Stromal cell of bone marrow (primary cell): ENCODE measurements around the gene MOB1A.
"Not testable (repeated sequence)": the region's sequence is repeated elsewhere in the genome, so short reads cannot be mapped to it uniquely, and the experiment has no call there.

Experiments used
- DNase-seq: peaks from one replicate; pipeline ENCODE4 v3.0.0-alpha.2; 2012; ENCODE audit warnings: low read depth

Gene MOB1A

DNA sequence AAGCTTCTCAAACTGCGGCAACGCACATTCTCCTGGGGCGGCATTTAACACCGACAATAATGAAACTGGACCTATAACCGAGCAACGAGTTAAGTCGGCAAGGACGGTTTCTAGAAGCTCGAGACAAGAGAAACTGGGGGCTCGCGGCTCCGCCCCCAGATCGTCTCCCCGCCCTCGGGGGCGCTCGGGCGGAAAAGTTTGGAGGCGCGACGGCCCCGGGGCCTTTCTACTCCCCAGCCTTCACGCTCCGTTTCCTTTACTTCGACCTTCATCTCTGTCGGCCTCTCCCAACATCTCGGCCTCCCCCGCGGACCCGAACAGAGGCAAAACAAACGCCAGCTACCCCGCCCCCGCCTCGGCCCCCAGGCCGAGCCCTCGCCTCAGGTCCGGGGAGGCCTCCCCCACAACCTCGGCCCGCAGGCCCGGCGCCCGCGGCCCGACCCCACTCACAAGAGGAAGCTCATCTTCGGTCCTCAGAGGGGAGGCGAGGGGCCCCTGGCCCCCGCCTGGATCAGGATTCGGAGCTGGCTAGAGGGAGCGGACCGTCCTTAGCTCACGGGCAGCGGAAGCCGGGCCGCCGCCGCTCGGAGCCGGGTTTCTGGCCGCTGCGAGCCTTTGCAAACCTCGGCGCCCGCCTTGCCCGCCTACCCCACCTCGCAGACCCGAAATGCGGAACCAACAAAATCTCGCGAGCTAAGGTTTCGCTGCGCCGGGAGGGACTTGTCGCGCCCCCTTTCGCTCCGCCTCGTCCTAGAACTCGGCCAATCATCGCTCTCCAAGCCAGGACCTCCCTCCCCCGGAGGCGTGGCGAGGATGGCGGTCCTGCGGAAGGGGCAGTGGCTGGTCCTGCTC, at the start of gene MOB1A:
TSS of gene MOB1A (minus strand) at position 669 of the 852 bp plus-strand sequence. CDS start at position 464, 205 bp downstream.
- peak; percentile 98 for DNase-seq

DNA sequence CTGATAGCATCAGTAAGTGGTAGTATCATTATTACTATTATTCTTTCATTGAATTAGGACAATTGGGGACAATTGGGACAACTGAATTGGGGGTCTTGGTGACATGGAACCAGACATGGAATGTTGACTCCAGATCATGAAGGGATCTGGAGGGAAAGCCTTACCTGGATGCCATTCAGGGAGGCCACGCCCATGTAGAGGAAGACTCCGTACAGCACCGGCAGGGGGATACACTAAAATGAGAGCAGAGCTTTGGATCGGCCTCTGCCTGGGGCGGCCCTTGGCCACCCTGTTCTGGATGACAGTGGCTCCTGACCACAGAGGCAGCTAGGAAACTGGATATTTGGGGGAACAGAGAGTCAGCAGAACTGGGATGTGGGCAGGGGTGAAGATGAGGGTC, 49.0 kb upstream of the MOB1A start:
- no peak for DNase-seq

DNA sequence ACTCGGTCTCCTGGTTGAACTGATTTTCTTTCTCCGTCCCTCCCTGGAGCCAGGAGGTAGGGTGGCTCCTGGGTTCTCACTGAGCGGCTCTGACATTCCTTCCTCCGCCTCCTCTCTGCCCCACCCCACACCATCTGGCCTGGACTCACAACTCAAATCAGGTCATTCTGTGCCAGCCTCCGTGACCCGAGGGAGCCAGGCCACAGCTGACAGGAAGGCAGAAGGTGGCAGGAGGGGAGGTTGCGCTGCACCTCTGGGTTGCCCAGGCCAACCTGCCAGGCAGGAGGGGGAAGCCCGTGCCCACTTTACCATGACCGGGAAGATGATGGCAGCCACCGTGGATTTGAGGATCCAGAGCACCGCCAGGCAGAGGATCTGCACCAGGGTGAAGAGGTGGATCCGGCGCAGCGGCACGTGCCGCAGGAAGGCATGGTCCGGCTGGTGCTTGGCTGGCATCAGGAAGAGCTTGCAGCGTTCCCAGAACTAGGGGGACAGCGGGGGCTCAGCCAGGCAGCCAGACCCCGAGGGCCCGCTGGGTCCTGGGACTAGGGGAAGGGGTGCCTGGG, 48.1 kb upstream of the MOB1A start:
- no peak for DNase-seq

DNA sequence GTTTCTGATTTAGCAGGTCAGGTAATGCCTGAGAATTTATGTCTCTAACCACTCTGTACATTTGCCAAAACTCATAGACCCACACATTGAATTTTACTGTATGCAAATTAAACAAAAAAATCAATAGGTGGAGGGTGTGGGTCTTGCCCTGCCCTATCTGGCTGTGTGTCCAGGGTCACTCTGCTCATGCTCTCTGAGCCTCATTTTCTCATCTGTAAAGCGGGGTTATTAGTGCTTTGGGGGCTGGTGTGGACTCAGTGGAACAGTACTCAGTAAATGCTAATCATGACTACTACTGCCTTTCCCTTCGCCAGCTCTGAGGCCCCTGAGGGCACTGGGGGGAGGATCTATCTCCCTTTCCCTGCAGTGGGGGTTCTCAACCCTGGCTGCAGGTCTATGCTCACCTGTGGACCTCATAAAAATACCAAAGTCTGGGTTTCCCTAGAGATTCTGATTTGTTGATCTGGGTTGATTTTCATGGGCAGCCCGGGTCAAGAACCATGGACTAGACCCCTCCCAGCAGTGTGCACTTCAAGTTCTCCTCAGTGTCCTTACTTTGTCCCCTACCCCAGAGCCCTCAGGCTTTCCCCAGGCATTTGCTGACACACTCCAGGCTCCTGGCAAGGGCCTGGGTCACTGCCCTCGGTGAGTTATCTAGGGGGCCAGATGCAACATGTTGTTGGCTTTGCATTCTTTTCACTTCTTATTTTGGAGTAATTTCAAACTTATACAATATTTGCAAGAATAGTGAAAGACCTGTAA, 47.2 kb upstream of the MOB1A start:
- DNase-seq, result no peak

DNA sequence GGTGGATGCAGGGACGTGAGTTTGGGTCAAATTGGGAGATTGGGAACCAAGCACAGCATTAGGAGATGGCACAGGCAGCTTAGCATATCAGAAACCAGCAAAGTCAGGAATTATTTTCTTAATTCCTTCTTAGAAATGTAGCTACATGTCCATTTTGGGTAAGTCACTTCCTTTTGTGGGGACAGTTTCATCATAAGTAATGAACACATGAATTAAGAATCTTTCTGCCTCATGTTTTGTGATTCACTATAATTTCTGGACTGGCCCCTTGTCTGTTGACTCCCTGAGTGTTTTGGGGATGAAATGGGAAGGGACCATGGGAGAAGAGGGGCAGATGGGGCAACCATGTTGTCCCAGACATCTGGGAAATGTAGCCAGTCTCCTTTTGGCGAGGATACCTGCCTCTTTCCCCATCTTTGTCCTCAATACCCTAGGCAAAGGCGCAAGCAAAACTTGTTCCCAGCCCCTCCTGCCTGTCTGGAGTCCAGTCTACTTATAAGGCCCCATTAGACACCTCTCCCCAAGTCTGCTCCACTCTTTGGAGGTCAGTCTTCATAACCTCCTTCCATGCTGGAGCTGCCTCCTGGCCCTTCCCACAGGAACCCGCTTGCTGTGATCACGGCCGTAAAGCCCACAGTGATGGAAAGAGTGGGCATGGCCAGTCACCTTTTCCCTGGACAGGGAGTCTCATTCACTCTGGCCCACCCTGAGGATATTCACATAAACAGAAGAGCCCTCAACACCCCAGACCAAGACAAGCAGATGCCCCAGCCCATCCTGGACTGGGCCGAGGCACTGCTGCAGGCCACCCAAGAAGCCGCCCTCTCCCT, 45.5 kb upstream of the MOB1A start:
- DNase-seq, result no peak

DNA sequence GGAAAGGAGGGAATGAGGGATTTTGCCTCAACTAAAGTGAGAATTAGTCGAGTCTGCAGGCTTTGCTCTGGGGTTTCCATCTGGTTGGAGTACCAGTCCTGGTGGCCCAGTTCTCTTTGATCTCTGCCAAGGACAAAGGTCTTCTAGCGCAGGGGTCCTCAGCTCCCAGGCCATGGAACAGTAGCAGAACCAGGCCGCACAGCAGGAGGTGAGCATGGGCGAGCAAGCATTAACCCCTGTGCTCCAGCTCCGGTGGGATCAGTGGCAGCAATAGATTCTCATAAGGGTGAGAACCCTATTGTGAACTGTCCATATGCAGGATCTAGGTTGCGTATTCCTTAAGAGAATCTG, 43.6 kb upstream of the MOB1A start:
- no peak for DNase-seq

GRCh38 chr2:74221604-74222299, 43.1 kb upstream of the MOB1A start:
- DNase-seq, result no peak

- DNase-seq, result no peak
These were observed 42.4 kb upstream of the MOB1A start for GRCh38 chr2:74221091-74221490.

DNA sequence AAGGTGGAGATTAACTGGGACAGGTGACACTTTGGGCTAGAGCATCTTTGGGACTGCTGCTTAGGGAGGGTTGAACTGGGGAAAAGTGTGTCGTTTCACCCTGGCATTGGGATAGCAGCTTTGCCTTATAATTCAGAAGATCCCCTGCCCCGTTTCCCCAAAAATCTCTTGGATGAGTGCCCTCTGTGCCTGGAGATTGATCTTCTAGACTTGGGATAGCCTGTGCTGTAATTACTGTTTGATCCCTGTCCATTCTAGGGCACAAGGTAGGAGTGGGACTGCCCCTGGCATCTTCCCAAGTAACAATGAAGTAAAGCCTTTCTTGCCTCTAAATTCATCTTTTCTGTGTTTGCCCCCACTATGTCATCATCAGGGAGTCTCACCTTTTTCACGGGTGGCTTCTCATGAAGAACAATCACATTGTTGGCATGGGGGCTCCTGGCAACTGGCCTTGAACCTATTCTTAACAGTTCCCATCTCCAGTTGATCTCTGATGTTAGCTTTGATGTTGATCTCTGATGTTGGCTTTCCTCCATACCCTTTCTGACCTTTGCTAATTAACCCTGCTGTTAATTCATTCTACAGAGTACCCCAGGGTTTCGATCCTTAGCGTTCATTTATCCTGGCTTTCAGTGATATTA, 41.3 kb upstream of the MOB1A start:
- no peak for DNase-seq

DNA sequence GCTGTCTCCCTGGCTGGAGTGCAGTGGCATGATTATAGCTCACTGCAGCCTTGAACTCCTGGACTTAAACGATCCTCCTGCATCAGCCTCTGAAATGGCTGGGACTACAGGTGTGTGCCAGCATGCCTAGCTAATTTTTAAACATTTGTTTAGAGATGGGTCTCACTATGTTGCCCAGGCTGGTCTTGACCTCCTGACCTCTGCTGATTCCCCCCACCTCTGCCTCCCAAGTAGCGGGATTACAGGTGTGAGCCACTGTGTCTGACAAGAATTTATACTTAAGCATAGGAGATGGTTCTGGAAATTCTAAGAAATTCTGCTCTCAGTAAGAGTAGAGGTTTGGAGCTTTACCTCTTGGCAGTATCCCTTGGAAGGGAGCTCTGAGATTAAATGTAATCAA, 38.0 kb upstream of the MOB1A start:
- no peak for DNase-seq

DNA sequence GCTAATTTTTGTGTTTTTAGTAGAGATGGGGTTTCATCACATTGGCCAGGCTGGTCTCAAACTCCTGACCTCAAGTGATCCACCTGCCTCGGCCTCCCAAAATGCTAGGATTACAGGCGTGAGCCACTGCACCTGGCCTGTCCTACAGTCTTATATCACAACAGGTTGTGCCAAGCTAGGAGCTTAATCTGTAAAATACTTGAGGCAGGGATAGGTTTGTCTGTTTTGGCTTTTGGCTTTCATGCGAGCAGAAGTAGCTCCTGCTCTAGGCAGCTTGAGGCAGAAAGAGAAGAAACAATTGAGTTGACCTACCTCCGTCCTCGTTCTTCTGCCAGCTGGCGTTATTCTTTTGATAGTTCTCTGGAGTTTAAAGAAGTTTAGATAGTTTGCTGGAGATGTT, 37.1 kb upstream of the MOB1A start:
- DNase-seq, result not testable (repeated sequence)

DNA sequence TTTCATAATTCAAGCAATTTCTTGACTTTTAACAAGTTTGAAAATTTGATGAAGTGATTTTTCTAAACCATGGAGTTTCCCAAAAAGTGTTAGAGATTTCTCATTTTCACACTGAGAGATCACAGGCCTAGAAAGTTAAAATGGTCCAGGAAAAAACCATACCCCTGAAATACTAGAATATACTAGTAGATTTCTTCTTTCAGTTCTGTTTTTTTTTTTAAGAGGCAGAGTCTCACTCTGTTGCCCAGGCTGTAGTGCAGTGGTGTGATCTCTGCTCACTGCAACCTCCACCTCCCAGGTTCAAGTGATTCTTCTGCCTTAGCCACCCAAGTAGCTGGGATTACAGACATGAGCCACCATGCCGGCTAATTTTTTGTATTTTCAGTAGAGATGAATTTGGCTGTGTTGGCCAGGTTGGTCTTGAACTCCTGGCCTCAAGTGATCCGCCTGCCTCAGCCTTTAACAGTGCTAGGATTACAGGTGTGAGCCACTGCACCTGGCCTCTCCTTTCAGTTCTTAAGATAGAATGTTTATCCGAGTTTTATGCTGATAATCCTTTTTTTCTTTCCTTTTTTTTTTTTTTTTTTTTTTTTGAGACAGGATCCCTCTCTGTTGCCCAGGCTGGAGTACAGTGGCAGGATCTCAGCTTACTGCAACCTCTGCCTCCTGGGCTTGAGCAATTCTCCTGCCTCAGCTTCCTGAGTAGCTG, 34.2 kb upstream of the MOB1A start:
- no peak for DNase-seq

- DNase-seq, result peak; percentile 56
These were observed 27.6 kb upstream of the MOB1A start for GRCh38 chr2:74206180-74206688.

- no peak for DNase-seq
These were observed 26.9 kb upstream of the MOB1A start for GRCh38 chr2:74205596-74205995.

- DNase-seq, result no peak
These were observed 26.4 kb upstream of the MOB1A start for GRCh38 chr2:74205113-74205512.

DNA sequence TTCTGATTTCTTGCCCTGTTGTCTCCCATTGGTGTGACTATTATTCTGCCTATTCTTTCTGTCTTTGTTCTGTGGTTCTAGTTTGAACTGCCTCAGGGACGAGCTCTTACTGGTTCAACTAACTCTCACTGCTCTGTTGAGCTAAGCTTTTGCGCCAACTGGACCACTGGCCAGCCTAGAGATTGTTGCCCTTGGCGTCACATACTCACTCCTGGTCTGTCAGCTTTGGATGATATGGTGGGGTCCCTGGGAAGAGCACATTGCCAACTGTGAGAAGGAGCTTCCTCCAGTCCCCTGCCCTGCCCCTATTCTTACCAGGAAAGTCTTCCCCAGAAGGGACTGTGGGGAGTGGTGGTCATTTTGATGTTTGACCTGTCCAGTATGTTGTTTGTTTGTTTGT, 25.8 kb upstream of the MOB1A start:
- DNase-seq, result no peak

GRCh38 chr2:74201596-74201995, 22.9 kb upstream of the MOB1A start:
- DNase-seq, result peak; percentile 94

DNA sequence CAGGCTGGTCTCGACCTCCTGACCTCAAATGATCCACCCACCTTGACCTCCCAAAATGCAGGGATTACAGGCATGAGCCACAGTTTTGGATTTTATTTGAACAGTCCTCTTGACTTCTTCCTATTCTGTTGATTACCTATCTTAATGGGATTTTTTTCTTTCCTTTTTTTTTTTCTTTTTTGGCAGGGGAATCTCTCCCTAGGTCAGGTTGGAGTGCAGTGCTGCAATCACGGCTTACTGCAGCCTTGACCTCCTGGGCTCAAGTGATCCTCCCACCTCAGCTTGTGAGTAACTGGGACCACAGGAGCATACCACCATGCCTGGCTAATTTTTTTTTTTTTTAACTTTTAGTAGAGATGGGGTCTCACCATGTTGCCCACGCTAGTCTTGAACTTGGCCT, 22.5 kb upstream of the MOB1A start:
- DNase-seq, result no peak

DNA sequence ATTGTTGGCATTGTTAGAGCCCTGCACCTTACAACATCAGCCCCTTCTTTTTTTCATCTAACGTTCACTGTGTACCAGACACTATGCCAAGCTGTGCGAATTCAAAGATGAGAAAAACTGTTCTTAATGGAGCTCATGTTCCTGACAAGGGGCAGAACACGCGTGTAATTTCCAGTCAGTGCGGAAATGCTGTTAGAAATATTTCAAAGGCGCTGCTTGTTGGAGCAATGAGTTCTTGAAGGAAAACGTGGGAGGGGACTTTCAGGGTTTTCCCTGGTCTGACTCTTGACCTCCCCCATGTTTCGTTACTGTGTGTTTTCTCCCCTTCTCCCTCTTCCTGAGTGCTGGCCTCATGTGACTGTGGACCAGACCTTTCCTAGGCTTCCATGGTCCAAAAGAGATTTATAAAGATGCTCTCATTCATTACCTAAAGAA, 21.2 kb upstream of the MOB1A start:
- no peak for DNase-seq

- peak; percentile 18 for DNase-seq
These were observed 20.6 kb upstream of the MOB1A start for GRCh38 chr2:74199275-74199701.
